Hepatocyte (in vitro differentiated cells): ENCODE data around the gene MEIKIN. TPM values are rescaled to one million over a fixed set of nuclear protein-coding genes. Genes with fewer than 3 reads are reported as not detected.

Source experiments
- DNase-seq: peaks from one replicate; pipeline ENCODE4 v3.0.0-alpha.2; 2016; ENCODE audit warnings: low spot score
- H2AFZ ChIP-seq: fragments of 200-600 bp; sonication (generic); 2 replicates; pipeline ENCODE4 v1.6.0; 2016; ENCODE audit warnings: antibody characterized with exemption, mild to moderate bottlenecking
- H3K27ac ChIP-seq: fragments of 200-600 bp; sonication (generic); 2 replicates; pipeline ENCODE4 v1.5.1; 2016; ENCODE audit warnings: mild to moderate bottlenecking
- H3K27me3 ChIP-seq: fragments of 200-600 bp; sonication (generic); 2 replicates; pipeline ENCODE4 v1.6.1; 2016
- H3K36me3 ChIP-seq: fragments of 200-600 bp; sonication (generic); replicated peaks from 2 replicates; pipeline ENCODE4 v1.5.1; 2016; ENCODE audit warnings: low read depth; ENCODE audit not compliant: insufficient read depth
- H3K4me1 ChIP-seq: fragments of 200-600 bp; sonication (generic); 2 replicates; pipeline ENCODE4 v1.5.1; 2016; ENCODE audit warnings: mild to moderate bottlenecking, moderate library complexity; ENCODE audit not compliant: insufficient read depth
- H3K4me2 ChIP-seq: fragments of 200-600 bp; sonication (generic); 2 replicates; pipeline ENCODE4 v1.6.0; 2016
- H3K4me3 ChIP-seq: fragments of 200-600 bp; sonication (generic); 2 replicates; pipeline ENCODE4 v1.5.1; 2016; ENCODE audit warnings: mild to moderate bottlenecking
- H3K79me2 ChIP-seq: fragments of 200-600 bp; sonication (generic); 2 replicates; pipeline ENCODE4 v1.6.0; 2017; ENCODE audit warnings: mild to moderate bottlenecking
- H3K9me2 ChIP-seq: fragments of 200-600 bp; sonication (generic); replicated peaks from 2 replicates; pipeline ENCODE4 v1.6.0; 2017; ENCODE audit warnings: mild to moderate bottlenecking; ENCODE audit not compliant: insufficient read depth
- H3K9me3 ChIP-seq: fragments of 200-600 bp; sonication (generic); 2 replicates; pipeline ENCODE4 v1.5.1; 2016; ENCODE audit warnings: low read depth, mild to moderate bottlenecking
- H4K20me1 ChIP-seq: fragments of 200-600 bp; sonication (generic); 2 replicates; pipeline ENCODE4 v1.6.0; 2016; ENCODE audit warnings: mild to moderate bottlenecking; ENCODE audit not compliant: insufficient read depth, poor library complexity, severe bottlenecking
- CTCF ChIP-seq: fragments of 200-600 bp; sonication (generic); IDR thresholded peaks from 2 replicates; pipeline ENCODE4 v1.5.1; 2016; ENCODE audit warnings: antibody characterized with exemption, mild to moderate bottlenecking; ENCODE audit not compliant: poor library complexity
- EZH2 ChIP-seq: fragments of 200-600 bp; sonication (generic); IDR thresholded peaks from 2 replicates; pipeline ENCODE4 v1.6.1; 2016; ENCODE audit warnings: antibody characterized with exemption, mild to moderate bottlenecking, borderline replicate concordance
- EZH2phosphoT487 ChIP-seq: fragments of 200-600 bp; sonication (generic); IDR thresholded peaks from one replicate; pipeline ENCODE4 v1.6.1; 2018; ENCODE audit warnings: antibody characterized with exemption, mild to moderate bottlenecking, low read depth, moderate library complexity; ENCODE audit not compliant: unreplicated experiment, severe bottlenecking
- WGBS: methylation state at CpG from one replicate; pipeline ENCODE4 v1.1.6; 2016; ENCODE audit warnings: low lambda C conversion rate; ENCODE audit errors: missing lambda C conversion rate; 5-methylcytosine and 5-hydroxymethylcytosine counted together
- polyA plus RNA-seq: library from polyadenylated mRNA; unstranded; fragments of >200 nt; fragmentation: Nextera tagmentation; extraction: Ambion mirVana; gene quantifications from 2 replicates; pipeline ENCODE4 v1.2.1, GENCODE V29; 2016
- total RNA-seq: library from RNA; depleted of rRNA; stranded (reverse); fragments of >200 nt; gene quantifications from 2 replicates; pipeline ENCODE4 v1.2.3, GENCODE V29; 2014

The MEIKIN gene
- total and polyA plus RNA-seq, 2 experiments from 2014 or later = not detected

- Histone ChIP-seq H3K36me3 (no peaks in the 10 kb centered on the region), H3K9me3 (no peaks in the 10 kb centered on the region), H3K9me2 (no peaks in the 10 kb centered on the region), H4K20me1 (no peaks in the 10 kb centered on the region), H3K4me1 (no peaks in the 10 kb centered on the region), H2AFZ (no peak overlapping the region), H3K27ac (no peak overlapping the region), H3K4me3 (no peak overlapping the region), H3K4me2 (no peak overlapping the region), H3K79me2 (no peaks in the 10 kb centered on the region), H3K27me3 (no peaks in the 10 kb centered on the region)
- 75% methylated on average over 4 of the region's 4 CpGs for WGBS
- TF ChIP-seq EZH2 = no peak
- no peak for TF ChIP-seq CTCF
- TF ChIP-seq EZH2phosphoT487 = no peak
- DNase-seq = no peak
Measured at GRCh38 chr5:131981516-131981915, 36.1 kb upstream of the MEIKIN start.

GRCh38 chr5:131980696-131981095 is 35.2 kb upstream of the MEIKIN start:
- Histone ChIP-seq H3K36me3 (no peaks in the 10 kb centered on the region), H3K9me2 (no peaks in the 10 kb centered on the region), H2AFZ (no peak overlapping the region), H3K27me3 (no peaks in the 10 kb centered on the region), H3K4me3 (no peak overlapping the region), H3K27ac (no peak overlapping the region), H3K9me3 (no peaks in the 10 kb centered on the region), H3K4me2 (no peak overlapping the region), H3K79me2 (no peaks in the 10 kb centered on the region), H3K4me1 (no peaks in the 10 kb centered on the region), H4K20me1 (no peaks in the 10 kb centered on the region)
- no peak for DNase-seq
- 77% methylated on average over 4 of the region's 4 CpGs for WGBS
- TF ChIP-seq CTCF = no peak
- TF ChIP-seq EZH2 = no peak
- TF ChIP-seq EZH2phosphoT487 = no peak

- Histone ChIP-seq H2AFZ (no peak overlapping the region), H4K20me1 (no peaks in the 10 kb centered on the region), H3K27ac (no peak overlapping the region), H3K4me3 (no peak overlapping the region), H3K4me1 (peaks cover 4% of the 10 kb centered on the region), H3K79me2 (no peaks in the 10 kb centered on the region), H3K27me3 (no peaks in the 10 kb centered on the region), H3K4me2 (no peak overlapping the region), H3K9me2 (no peaks in the 10 kb centered on the region), H3K9me3 (no peaks in the 10 kb centered on the region), H3K36me3 (no peaks in the 10 kb centered on the region)
- DNase-seq = no peak
- WGBS = 97% methylated on average over 4 of the region's 4 CpGs
- TF ChIP-seq EZH2phosphoT487 (no peak), EZH2 (no peak), CTCF (no peak)
Measured at GRCh38 chr5:131979816-131980215, 34.4 kb upstream of the MEIKIN start.

GRCh38 chr5:131977212-131977604 is 31.7 kb upstream of the MEIKIN start:
- no peak for DNase-seq
- H3K27ac ChIP-seq = no peak overlapping the region
- H4K20me1 ChIP-seq = no peaks in the 10 kb centered on the region

More at GRCh38 chr5:131977212-131977604, 31.7 kb upstream of the MEIKIN start:
- Histone ChIP-seq H3K4me1 (peaks cover 8% of the 10 kb centered on the region), H3K9me3 (no peaks in the 10 kb centered on the region), H3K36me3 (no peaks in the 10 kb centered on the region), H3K4me2 (no peak overlapping the region), H3K79me2 (no peaks in the 10 kb centered on the region), H3K9me2 (no peaks in the 10 kb centered on the region), H2AFZ (no peak overlapping the region), H3K27me3 (no peaks in the 10 kb centered on the region), H3K4me3 (no peak overlapping the region)
- TF ChIP-seq EZH2 = no peak
- no peak for TF ChIP-seq EZH2phosphoT487
- no peak for TF ChIP-seq CTCF
- WGBS = 88% methylated on average over 2 of the region's 2 CpGs
